Left hindlimb (tissue), 1 donor: ENCODE results near the gene ANP32A.
"Not testable (repeated sequence)": the region's sequence is repeated elsewhere in the genome, so short reads cannot be mapped to it uniquely, and the experiment has no call there.

ENCODE experiments used
- DNase-seq: peaks from one replicate; pipeline ENCODE4 v3.0.0-alpha.2; 2018

ANP32A gene

DNA sequence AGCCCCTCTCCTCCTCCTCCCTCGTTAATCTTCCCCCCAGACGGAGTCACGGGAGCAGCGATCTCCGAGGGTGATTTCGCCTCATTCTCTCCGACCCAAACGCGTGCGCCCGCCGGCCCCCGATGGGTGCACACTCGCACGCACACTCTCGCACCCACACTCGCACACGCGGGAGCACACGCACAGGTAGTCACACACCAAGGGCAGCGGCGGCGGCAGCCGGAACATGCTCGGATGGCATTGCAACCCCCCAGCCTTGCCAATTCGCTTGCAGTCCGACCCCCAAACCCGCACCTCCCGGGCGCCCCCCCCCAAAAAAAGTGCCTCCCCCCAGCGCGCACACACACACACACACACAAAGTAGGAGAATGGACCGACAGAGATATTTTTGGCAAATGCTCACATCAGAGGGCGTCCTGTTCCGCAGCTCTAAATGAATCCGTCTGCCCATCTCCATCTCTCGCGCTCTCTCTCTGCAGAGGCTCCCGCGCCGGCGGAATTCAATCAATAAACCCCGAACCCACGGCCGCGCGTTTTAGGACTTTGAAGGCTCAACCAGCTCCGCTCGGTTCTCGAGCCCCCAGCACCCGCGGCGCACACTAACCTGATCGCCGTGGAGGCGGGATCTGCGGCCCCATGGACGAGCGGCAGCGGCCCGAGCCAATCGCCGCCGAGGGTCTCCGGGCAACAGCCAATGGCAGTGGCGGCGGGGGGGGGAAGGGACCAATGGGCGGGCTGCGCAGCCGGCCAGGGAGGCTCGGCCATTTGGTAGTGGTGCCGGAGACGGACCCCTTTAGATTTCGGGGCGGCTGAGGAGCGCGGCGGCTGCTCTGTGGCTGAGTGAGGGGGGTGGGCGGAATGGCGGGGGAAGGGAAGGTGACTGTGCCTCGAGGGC is at the start of gene ANP32A:
Gene ANP32A, minus strand, starts transcription at position 601 of the 895 bp plus-strand sequence. Its CDS starts 144 bp downstream, at position 457.
- peak; percentile 99 for DNase-seq

DNA sequence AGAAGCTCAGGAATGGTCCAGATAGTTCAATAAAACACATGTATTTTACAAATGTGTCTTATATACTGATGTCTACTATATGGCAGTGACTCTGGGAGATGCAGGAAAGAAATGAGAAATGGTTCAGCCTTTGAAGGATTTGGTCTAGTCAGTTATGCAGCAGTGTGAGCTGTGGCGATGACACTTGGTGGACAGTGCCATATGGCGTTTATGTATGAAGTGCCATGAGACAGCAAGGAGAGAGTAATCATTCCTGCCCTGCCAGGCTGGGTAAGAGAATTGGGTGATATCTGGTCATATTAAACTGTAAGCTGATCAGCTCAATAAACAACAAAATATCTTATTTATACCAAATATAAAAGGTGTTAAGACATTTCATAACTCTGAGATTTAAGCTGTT is 47.6 kb upstream of the ANP32A start:
- DNase-seq, result no peak

DNA sequence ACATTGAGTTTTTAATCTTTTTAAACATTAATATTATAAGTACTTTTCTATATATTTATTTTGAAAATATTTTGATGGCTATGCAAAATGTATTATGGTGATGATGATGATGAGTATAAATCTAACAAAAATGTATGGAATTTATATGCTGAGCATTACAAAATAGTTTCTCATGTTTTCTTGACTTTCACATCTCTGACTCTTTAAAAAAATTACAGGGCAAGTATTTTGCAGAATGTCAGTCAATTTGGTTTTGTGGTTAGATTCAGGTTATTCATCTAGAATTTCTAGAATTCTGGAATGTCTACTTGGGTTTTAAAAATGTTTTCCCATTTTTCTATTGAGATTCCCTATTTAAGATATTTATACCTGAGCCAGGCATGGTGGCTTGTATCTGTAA is 41.7 kb upstream of the ANP32A start:
- DNase-seq, result no peak

DNA sequence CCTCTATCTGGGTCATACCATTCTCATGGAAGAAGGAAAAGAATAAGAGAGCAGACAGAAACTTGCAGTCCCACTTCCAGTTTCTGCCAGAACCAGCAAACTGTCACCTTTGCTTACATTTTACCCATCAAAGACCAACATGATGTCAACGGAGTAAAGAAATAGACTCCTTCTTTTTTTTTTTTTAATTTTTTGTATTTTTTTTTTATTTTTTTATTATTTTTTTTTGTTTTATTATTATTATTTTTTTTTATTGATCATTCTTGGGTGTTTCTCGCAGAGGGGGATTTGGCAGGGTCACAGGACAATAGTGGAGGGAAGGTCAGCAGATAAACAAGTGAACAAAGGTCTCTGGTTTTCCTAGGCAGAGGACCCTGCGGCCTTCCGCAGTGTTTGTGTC is 38.0 kb upstream of the ANP32A start:
- DNase-seq, result not testable (repeated sequence)

DNA sequence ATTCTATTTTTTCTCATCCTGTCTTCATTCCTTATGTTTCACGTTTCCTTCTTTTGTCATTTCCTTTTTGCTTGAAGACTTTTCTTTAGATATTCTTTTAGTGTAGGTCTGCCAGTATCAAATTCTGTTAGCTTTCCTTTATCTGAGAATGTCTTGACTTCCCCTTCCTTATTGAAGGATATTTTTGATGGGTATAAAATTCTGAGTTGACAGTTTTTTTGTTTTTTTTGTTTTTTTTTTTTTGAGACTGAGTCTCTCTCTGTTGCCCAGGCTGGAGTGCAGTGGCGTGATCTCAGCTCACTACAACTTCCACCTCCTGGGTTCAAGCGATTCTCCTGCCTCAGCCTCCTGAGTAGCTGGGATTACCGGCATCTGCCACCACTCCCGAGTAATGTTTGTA is 36.7 kb upstream of the ANP32A start:
- DNase-seq, result not testable (repeated sequence)

DNA sequence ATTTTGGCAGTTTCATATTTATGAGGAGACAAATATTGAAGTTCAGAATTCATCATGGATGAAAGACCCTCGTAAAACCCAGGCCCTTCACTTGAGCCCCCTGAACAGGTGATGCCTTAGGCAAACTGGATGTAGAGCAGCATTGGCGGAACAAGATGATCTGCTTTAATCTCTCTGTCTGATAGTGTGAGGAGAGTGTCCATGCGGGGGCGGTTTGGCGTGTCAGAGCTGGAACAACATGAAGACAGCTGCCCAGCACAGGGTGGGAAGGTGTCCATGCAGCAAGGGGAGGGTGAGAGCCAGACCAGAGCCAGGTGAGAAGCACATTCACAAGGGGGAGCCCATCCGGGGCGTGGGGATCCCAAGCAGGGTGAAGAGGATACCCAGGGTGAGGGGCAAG is 31.8 kb upstream of the ANP32A start:
- DNase-seq, result no peak

DNA sequence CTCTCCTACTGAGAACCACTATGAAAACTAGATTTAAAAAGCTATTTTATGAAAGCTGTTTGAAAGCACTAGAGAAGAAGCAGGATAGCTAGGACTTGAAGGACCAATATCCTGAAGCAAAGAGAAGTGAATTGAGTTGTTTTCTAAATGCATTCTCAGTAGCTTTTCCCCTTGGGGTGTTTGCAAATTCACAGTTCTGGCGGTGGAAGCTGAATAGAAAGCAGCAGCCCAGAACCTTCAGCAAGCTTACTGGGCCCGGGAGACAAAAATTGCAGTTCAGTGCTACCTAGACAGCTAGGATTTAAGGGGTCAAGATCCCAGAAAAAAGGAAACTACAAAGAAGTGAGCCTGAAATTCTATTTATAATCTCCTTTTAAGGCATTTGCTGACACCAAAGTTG is 31.3 kb upstream of the ANP32A start:
- DNase-seq, result no peak

DNA sequence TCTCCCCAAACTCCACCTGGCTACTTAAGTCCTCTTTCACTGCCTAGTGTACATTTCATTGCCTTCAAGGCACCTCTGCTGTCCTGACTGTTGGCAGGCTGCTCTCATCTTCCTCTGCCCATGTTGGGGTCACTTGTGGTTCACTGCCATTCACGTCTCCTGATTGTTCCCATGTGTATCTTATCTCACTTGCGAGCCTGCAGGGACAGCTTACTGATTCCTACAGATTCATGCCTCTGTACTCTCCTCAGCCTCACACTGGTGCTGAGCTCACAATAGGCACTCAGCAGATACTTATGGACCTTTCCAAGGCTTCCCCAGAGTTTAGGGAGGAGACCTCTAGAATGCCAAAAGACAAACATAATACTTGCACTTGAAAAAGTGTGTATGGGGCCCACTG is 28.8 kb upstream of the ANP32A start:
- no peak for DNase-seq

DNA sequence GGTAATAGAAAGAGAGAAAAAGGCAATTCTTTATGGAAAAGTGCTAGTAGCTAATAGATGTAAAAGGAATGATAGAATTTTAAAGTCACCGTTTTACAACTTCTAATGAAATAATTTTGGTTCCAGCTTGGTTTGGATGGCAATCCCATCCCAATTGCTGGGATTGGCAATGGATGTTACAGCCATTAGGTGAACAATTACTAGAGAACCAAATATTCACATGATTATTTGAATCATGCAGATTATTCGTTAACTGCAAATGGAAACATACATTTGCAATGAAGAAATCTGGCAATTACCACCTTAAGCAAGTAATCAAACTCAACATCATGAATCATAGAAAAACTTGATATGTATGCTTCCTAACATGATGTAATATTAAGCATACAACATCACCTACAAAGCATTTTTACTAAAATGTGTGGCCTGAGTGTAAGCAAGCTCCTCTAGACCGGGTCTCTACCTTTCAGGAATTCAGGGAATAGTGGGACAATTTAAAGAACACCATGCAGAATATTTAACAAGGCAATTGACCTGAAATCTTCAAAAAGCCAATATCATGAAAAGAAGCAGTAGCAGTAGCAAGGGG is 26.2 kb upstream of the ANP32A start:
- DNase-seq, result no peak

DNA sequence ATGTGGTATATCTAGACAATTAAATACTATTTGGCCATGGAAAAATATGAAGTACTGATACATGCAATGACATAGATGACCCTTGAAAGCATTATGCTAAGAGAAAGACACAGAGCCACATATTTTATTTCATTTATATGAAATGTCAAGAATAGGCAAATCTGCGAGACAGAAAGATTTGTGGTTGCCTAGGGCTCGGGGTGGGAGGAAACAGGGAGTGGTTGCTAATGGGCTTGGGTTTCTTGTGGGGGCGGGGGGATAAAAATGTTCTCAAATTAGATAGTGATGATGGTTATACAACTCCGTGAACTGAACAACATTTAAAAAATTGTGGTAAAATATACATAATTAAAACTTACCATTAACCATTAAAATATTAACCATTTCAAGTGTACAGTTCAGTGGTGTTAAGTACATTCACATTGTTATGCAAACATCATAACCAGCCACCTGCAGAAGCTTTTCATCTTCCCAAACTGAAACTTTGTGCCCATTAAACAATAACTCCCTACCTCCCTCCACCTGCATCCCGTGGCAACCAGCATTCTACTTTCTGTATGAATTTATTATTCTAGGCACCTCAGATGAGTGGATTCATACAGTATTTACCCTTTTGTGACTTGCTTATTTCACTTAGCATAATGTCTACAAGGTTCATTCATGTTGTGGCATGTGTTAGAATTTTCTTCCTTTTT is 24.3 kb upstream of the ANP32A start:
- DNase-seq, result no peak

DNA sequence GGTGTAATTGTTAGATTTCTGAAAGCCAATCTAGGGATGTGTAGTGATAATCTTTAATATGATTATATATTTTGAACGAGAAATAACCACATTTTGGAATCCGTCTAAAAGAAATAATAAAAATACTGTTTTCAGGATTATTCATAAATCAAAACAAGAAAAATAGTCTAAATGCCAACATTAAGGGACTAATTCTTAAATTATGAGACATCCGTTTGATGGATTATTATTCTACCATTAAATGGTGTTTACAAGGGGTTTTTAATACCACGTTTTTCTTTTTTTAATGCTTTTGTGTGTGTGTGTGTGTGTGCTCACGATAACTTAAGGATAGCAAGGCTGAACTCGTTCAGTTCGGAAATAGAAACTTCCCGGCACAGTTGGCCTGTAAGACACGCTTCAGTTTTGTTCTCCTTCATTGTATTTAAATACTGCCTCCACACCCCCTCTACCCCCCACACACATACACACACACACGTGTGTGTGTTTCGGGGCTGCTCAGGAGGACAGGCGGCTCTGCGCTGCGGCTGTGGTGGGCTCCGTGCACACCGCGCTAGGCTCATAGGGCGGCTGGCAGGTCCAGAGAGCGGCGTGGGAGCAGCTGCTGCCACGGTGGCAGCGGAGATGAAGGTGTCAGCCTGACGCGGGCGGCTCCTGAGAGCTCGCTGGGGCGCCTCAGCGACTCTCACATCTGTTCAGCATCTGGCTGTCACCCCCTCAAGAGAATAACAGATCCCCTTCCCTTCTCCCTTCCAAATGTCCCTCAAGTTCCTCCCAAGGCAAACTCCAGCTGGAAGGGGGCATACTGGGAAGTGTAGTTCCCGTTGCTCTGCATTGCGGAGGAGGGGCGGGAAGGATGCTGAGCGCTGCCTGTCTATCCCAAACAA is 23.0 kb upstream of the ANP32A start:
- peak; percentile 61 for DNase-seq

DNA sequence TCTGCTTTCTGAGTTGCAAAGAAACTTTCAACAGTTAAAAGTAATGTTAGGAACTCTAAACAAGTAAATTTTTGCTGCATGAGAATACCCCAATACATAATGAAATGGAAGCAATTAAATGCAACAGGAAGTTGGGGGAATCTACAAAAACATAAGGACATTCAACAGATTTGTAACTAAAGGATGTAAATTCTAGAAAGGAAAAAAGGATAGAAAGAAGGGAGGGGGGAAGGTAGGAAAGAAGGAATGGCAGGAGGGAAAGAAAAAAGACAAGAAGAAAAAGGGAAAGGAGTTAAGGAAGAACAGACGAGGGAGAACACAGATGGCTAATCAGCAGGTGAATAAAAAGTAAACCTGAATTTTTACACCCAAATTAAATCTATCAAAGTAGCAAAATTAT is 22.3 kb upstream of the ANP32A start:
- no peak for DNase-seq

DNA sequence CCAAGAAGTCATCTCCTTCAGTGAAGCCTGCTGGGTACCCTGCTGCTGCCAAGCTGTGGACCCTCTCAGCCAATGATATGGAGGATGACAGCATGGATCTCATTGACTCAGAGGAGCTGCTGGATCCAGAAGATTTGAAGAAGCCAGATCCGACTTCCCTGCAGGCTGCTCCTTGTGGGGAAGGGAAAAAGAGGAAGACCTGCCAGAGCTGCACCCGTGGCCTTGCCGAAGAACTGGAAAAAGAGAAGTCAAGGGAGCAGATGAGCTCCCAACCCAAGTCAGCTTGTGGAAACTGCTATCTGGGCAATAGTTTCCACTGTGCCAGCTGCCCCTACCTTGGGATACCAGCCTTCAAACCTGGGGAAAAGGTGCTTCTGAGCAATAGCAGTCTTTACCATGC is 13.7 kb upstream of the ANP32A start:
- no peak for DNase-seq

DNA sequence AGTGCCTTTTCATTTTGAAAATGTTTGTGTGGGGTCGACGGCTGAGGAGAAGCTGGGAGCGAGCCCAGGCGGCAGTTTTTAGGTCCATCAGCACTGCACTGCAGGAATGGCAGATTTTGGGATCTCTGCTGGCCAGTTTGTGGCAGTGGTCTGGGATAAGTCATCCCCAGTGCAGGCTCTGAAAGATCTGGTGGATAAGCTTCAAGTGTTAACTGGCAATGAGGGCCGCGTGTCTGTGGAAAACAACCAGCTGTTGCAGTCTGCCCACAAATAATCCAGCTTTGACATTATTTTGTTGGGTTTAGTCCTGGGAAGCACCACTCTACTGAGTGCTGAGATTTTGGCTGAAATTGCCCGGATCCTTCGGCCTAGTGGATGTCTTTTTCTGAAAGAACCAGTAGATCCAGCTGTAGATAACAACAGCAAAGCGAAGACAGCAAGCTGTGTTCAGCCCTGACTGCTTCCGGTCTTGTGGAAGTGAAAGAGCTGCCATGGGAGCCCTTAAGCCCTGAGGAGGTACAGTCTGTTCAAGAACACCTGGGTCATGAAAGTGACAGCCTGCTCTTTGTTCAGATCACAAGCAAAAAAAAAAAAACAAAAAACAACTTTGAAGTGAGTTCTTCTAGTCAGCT is 13.1 kb upstream of the ANP32A start:
- no peak for DNase-seq

DNA sequence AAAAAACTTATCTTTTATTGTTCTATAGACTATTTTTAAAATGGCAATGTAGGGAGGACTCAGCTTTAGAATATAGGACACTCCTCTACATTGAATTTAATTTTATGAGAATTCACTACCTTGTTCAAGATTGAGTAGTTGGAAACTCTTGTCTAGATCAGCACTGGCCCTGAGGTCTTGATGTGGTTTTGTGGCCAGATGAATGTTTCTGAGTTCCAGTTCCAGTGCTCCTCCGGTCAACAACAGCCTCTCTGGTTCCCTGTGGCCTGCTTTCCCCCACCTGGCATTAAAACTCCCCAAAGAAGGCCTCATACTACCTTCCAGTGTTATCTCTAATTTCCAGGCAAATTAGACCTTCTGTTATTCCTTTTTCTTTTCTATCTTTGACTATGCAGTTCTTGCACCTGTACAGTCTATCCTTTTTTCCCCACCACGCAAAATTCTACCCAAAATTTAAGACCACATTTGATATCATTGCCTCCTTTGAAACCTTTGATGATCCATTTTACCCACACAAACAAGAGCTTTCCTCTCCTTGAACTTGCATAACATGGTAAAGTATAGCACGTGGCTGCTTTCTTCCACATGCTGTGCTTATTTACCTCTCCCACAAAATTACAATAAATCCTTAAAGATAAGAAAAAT is 9.6 kb upstream of the ANP32A start:
- DNase-seq, result no peak

DNA sequence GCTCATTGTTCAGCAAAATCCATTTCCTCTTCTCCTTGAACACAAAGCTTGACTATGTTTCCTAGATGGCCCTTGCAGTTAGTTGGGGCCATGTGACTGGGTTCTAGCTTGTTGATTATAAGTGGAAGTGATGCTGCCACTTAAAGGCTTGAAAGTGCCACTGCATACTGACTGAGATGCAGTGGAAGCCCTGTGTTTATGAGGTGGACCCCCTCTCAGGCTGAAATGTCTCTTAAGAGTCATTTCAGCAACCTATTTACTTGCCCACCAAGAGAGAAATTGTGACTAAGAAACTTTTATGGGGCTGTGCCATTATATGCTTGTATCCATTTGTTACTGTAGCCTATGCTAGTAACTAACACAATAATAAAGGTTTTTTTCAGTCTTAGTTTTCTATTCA is 8.4 kb upstream of the ANP32A start:
- no peak for DNase-seq

DNA sequence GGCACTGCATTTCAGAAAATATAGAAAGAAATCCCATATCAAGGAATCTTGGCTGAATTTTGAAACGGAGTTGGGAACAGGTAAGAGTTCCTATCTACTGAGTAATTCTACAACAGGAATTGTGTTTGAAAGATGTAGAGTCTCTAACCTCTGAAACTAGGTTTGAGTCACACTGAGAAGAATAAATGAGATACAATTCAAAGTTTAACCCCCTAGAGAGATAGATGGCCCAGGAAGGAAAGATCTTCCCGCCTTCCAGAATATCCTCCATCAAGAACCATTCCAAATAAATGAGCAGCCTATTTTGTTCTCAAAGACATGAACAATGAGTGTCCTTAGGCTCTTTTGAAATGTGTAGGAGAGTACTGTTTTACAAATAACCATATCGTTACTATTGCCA is 2.9 kb upstream of the ANP32A start:
- DNase-seq, result no peak

DNA sequence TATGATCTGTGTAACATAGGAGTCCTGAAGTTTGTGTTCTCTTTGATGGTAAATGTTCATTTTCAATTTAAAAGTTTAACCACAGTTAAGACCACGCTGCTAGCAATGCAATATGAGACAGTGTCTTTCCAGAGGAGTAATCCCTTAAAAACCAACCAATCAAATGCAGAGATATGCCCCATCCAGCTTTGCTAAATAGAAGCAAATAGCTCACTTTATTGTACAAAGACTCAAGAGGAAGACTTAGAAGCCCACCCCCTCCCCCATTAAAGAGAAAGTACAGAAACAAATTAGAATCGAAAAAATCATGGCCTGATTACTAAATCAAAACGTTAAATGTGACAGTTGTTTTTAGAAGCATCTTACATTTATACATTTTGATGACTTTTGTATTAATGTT is 2.1 kb upstream of the ANP32A start:
- DNase-seq, result no peak

DNA sequence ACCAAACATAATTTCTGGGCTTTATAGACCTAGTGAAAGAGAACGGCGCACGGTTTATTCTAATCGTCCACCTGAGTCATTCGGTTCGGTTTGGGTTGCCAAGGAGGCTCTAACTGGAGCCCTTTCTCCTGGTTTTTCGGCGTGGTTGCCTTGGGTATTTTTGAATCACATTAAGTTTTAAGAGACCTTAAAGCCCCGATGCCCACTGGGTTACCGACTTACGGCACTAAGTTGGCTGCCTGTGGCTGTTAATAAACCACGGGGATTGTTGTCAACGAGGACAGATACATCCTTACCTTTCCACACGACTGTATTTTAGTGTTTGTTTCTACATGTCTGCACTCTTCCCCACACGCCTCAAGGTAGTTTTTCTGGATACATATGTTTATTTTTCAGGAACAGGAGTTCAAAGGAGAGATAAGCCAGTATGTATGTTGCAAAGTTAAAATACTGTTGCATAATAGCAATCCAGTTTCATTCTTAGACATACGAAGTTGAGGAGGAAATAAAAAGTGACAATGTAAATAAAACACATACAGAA is 1.2 kb upstream of the ANP32A start:
- DNase-seq, result no peak

DNA sequence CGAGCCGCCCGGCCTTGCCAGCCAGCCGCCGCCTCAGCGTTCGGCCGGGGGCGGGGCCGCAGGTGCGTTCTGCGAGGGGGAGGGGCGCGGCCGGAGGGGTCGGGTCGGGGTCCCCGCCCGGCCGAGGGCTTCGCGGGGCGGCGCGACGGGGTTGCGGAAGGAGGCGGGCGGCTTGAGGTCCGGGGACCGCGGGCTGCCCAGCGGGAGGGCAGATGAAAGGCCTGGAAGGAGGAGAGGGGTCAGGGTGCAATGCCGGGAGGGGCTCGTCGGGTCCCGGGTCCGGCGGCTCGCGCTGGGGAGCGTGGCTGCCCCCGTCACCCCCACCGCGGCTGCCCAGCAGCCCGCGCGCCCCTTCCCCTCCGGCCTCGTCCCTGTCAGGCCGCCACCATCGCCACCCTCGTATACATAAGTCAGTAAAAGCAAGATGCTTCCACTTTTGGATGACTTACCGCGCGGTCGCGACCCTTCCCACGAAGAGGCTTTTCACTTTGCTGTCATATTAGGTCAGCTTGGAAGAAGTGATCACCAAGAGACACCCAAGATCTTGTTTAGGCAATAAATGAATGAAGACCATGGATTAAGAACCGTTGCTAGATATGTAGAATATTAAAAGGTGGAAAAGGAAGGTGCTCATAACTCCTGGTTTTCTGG is 620 bp upstream of the ANP32A start:
- peak; percentile 58 for DNase-seq
